CD14-positive monocyte (primary cell): Measurements from ENCODE around the gene CABP2. TPM values are rescaled to one million over a fixed set of nuclear protein-coding genes. Genes with fewer than 3 reads are reported as not detected.
"Not testable (repeated sequence)": the region's sequence is repeated elsewhere in the genome, so short reads cannot be mapped to it uniquely, and the experiment has no call there.

Experiments
- DNase-seq, 3 donors: peaks; one replicate each; pipeline ENCODE4 v3.0.0-alpha.2; 2011 to 2022
- H2AFZ ChIP-seq: 2 replicates; pipeline ENCODE4 v1.6.0; 2012; ENCODE audit warnings: mild to moderate bottlenecking, low read depth, low read length, inconsistent platforms; ENCODE audit not compliant: insufficient read depth, poor library complexity, severe bottlenecking
- H3K27ac ChIP-seq, 2 donors: 1 replicate in 1 of 2; 2 replicates in 1 of 2; pipeline ENCODE4 v1.5.1; 2012 to 2013; ENCODE audit warnings: low read length in 2 of 2, control low read depth in 1 of 2, inconsistent platforms in 1 of 2, low read depth in 1 of 2, mild to moderate bottlenecking in 1 of 2
- H3K27me3 ChIP-seq, 2 donors: one replicate each; pipeline versions ENCODE4 v1.6.0 to v1.6.1; 2011 to 2013; ENCODE audit warnings: low read length in 2 of 2; ENCODE audit not compliant: control insufficient read depth in 2 of 2, insufficient read depth in 2 of 2
- H3K36me3 ChIP-seq, 2 donors: replicated peaks in 1 of 2; 1 replicate in 1 of 2; 2 replicates in 1 of 2; pipeline versions ENCODE4 v1.5.1 to v1.6.1; 2012 to 2013; ENCODE audit warnings: low read length in 2 of 2, control low read depth in 1 of 2, inconsistent platforms in 1 of 2, mild to moderate bottlenecking in 1 of 2; ENCODE audit not compliant: insufficient read depth in 2 of 2, control insufficient read depth in 1 of 2
- H3K4me1 ChIP-seq, 2 donors: 1 replicate in 1 of 2; 2 replicates in 1 of 2; pipeline versions ENCODE4 v1.5.1 to v1.6.1; 2012 to 2013; ENCODE audit warnings: low read length in 2 of 2, control low read depth in 1 of 2, inconsistent platforms in 1 of 2, mild to moderate bottlenecking in 1 of 2, moderate library complexity in 1 of 2; ENCODE audit not compliant: insufficient read depth in 2 of 2, control insufficient read depth in 1 of 2
- H3K4me2 ChIP-seq: replicated peaks from 2 replicates; pipeline ENCODE3; 2012; ENCODE audit warnings: low read length, moderate library complexity, mild to moderate bottlenecking; ENCODE audit not compliant: poor library complexity, severe bottlenecking; ENCODE audit errors: extremely low read depth
- H3K4me3 ChIP-seq, 3 experiments: fragments of 200-600 bp in 1 of 3; sonication (generic) in 1 of 3; replicated peaks in 1 of 3; 1 replicate in 2 of 3; 2 replicates in 1 of 3; pipeline ENCODE4 v1.5.1; 2011 to 2013; ENCODE audit warnings: low read length in 3 of 3, mild to moderate bottlenecking in 3 of 3, control low read depth in 2 of 3, low read depth in 2 of 3, inconsistent platforms in 1 of 3, moderate library complexity in 1 of 3
- H3K79me2 ChIP-seq: 2 replicates; pipeline ENCODE4 v1.6.0; 2012; ENCODE audit warnings: mild to moderate bottlenecking, control low read depth, inconsistent platforms, low read length, moderate library complexity; ENCODE audit not compliant: insufficient read depth
- H3K9ac ChIP-seq: 2 replicates; pipeline ENCODE4 v1.6.0; 2017; ENCODE audit warnings: low read length, mild to moderate bottlenecking; ENCODE audit not compliant: insufficient read depth, poor library complexity, severe bottlenecking
- H3K9me3 ChIP-seq, 2 donors: replicated peaks in 1 of 2; 1 replicate in 1 of 2; 2 replicates in 1 of 2; pipeline versions ENCODE4 v1.5.1 to v1.6.1; 2012 to 2013; ENCODE audit warnings: low read length in 2 of 2, control low read depth in 1 of 2; ENCODE audit not compliant: control insufficient read depth in 1 of 2, insufficient read depth in 1 of 2
- H4K20me1 ChIP-seq: 2 replicates; pipeline ENCODE4 v1.6.0; 2012; ENCODE audit warnings: mild to moderate bottlenecking, low read length, control low read depth, moderate library complexity; ENCODE audit not compliant: insufficient read depth
- H3K27ac Mint-ChIP-seq, 7 donors: one replicate each; pipeline ENCODE4 v1.8.0; 2020; ENCODE audit warnings: mild to moderate bottlenecking in 7 of 7, mixed read lengths in 7 of 7, moderate library complexity in 6 of 7, inconsistent platforms in 2 of 7
- H3K27me3 Mint-ChIP-seq, 3 donors: one replicate each; pipeline ENCODE4 v1.8.0; 2021 to 2022; ENCODE audit warnings: low read depth in 3 of 3, mild to moderate bottlenecking in 3 of 3, mixed read lengths in 3 of 3, moderate library complexity in 3 of 3, inconsistent platforms in 1 of 3
- H3K36me3 Mint-ChIP-seq, 2 donors: one replicate each; pipeline ENCODE4 v1.8.0; 2020; ENCODE audit warnings: mixed read lengths in 2 of 2, inconsistent platforms in 1 of 2, mild to moderate bottlenecking in 1 of 2
- H3K4me1 Mint-ChIP-seq: one replicate; pipeline ENCODE4 v1.8.0; 2020; ENCODE audit warnings: mild to moderate bottlenecking, mixed read lengths
- H3K4me3 Mint-ChIP-seq, 2 donors: one replicate each; pipeline ENCODE4 v1.8.0; 2020; ENCODE audit warnings: mild to moderate bottlenecking in 2 of 2, mixed read lengths in 2 of 2, moderate library complexity in 1 of 2
- H3K9me3 Mint-ChIP-seq, 7 donors: one replicate each; pipeline ENCODE4 v1.8.0; 2020 to 2022; ENCODE audit warnings: mixed read lengths in 7 of 7, mild to moderate bottlenecking in 6 of 7, moderate library complexity in 6 of 7, inconsistent platforms in 2 of 7
- CTCF ChIP-seq: fragments of 200-600 bp; IDR thresholded peaks from one replicate; pipeline ENCODE4 v1.8.0; 2022; ENCODE audit warnings: antibody characterized with exemption, mild to moderate bottlenecking
- WGBS: methylation state at CpG from one replicate; pipeline ENCODE4 v1.1.5; 2013; ENCODE audit warnings: missing lambda C conversion rate; ENCODE audit not compliant: insufficient coverage; 5-methylcytosine and 5-hydroxymethylcytosine counted together
- intact Hi-C, 2 donors: fragments of 100-400 bp; cut with micrococcal nuclease; formaldehyde crosslinking; loops; one replicate each; pipeline versions ENCODE4 v1.15.0 to v1.15.1; 2023
- polyA plus RNA-seq, 3 donors: library from polyadenylated mRNA; depleted of rRNA in 1 of 3; unstranded in 2 of 3; stranded (reverse) in 1 of 3; fragments of 300-500 nt in 2 of 3; fragments of >200 nt in 1 of 3; fragmentation: Illumina TruSeq in 2 of 3; gene quantifications; 1 replicate in 2 of 3; 2 replicates in 1 of 3; pipeline ENCODE4 v1.2.3, GENCODE V29; 2012 to 2021

The CABP2 gene
- polyA plus RNA-seq, 3 donors, result not detected

DNA sequence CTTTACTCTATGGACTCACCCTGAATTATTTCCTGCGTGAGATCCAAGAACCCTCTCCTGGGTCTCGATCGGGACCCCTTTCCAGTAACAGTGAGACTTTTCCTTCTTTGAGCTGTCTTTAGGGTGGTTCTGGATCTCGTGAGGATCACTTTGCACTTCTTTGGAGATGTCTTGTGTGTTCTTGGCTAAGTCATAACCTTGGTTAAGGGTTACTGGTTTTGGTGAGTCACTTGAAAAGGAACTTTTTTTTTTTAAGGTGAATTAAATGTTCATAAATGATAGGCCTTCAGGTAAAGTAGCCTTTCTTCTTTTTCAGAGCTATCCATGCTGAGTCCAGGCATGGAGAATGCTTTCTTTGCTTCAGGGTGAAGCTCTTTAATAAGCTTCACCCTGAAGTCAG, 41.0 kb upstream of the CABP2 start:
- Mint-ChIP-seq H3K36me3 (no peaks in the 10 kb centered on the region), H3K27ac (no peak overlapping the region), H3K4me1 (no peaks in the 10 kb centered on the region), H3K4me3 (no peak overlapping the region), H3K9me3 (no peaks in the 10 kb centered on the region), H3K27me3 (peaks cover 7 to 13% (median 11%) of the 10 kb centered on the region in 3 donors)
- Histone ChIP-seq H3K9me3 (no peaks in the 10 kb centered on the region), H3K27ac (no peak overlapping the region), H3K36me3 (no peaks in the 10 kb centered on the region), H3K4me3 (no peak overlapping the region), H3K4me2 (no peak overlapping the region), H4K20me1 (no peaks in the 10 kb centered on the region), H3K27me3 (no peaks in the 10 kb centered on the region), H3K9ac (no peak overlapping the region), H3K4me1 (no peaks in the 10 kb centered on the region), H2AFZ (no peak overlapping the region), H3K79me2 (no peaks in the 10 kb centered on the region)
- intact Hi-C loops, result no loop called here
- no CpG with 5 or more reads among the region's 4 CpGs for WGBS
- DNase-seq, result no peak
- no peak for TF ChIP-seq CTCF

DNA sequence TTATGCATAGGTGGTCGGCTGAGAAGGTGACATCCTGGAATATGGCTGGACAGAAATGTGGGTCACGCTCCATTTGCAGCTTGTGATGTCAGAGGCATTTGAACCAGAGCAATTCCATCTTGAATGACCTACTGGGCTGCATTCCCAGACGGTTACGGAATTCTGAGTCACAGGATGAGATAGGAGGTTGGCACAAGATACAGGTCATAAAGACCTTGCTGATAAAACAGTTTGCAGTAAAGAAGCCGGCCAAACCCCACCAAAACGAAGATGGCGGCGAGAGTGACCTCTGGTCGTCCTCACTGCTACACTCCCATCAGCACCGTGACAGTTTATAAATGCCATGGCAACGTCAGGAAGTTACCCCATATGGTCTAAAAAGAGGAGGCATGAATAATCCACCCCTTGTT, 40.5 kb upstream of the CABP2 start:
- H3K4me1 ChIP-seq, H3K27ac ChIP-seq, H4K20me1 ChIP-seq, H3K27ac Mint-ChIP-seq, H2AFZ ChIP-seq, H3K9me3 Mint-ChIP-seq, H3K9me3 ChIP-seq, intact Hi-C loops, H3K79me2 ChIP-seq, H3K36me3 ChIP-seq, H3K27me3 ChIP-seq, H3K4me2 ChIP-seq, H3K4me1 Mint-ChIP-seq, H3K4me3 ChIP-seq, H3K36me3 Mint-ChIP-seq, DNase-seq, H3K9ac ChIP-seq, H3K4me3 Mint-ChIP-seq: not testable (repeated sequence)
- 90% methylated on average over 8 of the region's 11 CpGs for WGBS
- H3K27me3 Mint-ChIP-seq, result peaks cover 9 to 13% (median 11%) of the 10 kb centered on the region in 3 donors
